Activated CD4-positive, alpha-beta T cell treated with anti-CD3 and anti-CD28 coated beads for 4 hours (primary cell): ENCODE results near the gene NUFIP2.
"Not testable (repeated sequence)": the region's sequence is repeated elsewhere in the genome, so short reads cannot be mapped to it uniquely, and the experiment has no call there.

Source experiments
- DNase-seq, 2 donors: peaks; one replicate each; pipeline ENCODE4 v3.0.0-alpha.2; 2020

The NUFIP2 gene

DNA sequence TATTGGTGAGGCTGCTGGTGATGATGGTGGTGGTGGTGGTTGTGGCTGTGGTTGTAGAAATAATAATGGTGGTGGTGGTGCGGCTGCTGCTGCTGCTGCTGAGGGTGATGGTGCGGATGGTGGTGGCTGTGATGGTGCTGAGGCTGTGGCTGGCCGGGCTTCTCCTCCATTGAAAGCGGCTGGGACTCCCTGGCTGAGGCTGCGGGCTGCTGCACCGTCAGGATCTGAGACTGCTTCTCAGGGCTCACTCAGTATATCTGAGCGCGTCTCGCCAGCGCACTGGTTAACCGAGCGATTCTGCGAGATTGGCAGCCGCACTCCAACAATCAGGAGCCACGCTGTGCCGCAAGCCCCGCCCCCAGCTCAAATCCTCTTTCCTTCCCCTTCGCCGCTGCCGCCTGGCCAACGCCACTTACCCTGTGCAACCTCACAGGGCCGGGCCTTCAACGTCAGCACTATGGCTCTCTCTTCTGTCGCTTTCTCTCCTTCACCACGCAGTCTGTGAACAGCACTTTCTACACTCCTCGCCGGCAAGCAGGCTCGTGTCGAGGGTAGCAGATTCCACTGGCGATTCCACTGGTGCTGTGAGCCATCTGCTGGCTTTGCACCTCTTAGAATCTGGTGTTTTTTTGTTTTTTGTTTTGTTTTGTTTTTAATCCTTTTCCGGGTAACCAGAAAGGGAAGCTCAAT lies at the start of gene NUFIP2:
Gene NUFIP2 (minus strand): TSS at position 259 of the 690 bp plus-strand sequence. CDS start 89 bp downstream, at position 170.
- DNase-seq: peak; percentile 97 to 98

DNA sequence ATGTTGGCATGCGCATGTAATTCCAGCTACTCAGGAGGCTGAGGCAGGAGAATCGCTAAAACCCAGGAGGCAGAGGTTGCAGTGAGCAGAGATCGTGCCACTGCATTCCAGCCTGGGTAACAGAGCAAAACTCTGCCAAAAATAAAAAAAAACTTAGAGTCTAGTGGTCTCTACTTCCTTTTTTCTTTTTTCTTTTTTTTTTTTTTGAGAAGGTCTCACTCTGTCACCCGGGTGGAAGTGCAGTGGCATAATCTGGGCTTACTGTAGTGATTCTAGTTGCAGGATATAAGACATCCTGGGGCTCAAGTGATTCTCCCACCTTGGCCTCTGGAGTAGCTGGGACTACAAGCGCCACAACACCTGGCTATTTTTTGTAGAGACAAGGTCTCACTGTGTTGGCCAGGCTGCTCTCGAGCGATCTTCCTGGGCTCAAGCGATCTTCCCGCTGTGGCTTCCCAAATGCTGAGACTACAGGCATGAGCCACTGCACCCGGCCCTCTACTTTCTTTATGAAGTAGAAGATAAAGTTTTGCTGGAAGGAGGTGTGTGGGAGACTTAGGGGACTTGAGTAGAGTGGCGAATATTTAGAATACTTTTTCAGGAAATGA lies 48.3 kb upstream of the NUFIP2 start:
- no peak for DNase-seq

DNA sequence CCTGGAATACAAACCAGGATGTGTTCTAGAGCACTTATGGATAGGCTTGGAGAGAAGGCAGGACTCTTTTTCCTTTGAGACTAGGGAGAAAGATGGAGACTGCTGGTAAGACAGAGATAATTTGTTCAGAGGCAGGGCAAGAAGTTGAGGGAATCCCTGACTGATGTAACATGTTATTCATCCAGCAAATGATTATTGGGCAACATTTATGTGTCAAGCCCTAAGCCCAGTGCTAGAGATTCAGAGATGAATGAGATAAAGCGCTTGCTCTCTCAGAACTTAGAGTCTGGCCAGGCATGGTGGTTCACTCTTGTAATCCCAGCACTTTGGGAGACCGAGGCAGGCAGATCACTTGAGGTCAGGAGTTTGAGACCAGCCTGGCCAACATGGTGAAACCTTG lies 47.8 kb upstream of the NUFIP2 start:
- no peak for DNase-seq

GRCh38 chr17:29339016-29339415 lies 45.1 kb upstream of the NUFIP2 start:
- not testable (repeated sequence) for DNase-seq

- DNase-seq: no peak
These were observed 37.7 kb upstream of the NUFIP2 start for GRCh38 chr17:29331708-29332085.

DNA sequence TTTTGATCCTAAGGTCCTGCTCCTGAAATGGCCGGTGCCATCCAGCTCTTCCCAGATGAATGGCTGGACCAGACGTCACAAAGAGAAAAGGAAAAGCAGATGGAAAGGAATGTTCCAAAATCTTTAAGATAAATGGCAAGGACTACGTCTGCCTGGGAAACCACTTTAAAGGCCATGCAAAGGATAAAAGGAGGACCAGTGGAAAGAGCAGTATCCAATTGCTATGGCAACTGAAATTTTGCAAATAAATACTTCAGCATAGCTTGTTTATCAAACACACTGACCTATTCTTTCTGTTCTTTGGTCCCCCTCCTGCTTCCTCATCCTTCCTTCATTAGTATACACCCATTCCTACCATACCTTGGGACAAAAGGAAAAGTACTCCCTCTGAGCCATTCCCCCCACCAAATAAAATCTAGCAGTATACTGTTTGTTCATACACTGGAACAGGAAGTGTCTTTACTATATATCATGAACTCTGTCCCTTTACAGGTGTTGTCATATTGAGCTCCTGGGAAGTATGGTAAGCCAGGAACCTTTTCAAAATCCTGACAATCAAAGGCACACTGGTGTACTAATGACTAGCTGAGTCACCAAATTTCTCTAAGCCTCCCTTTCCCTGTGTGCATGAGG lies 37.2 kb upstream of the NUFIP2 start:
- DNase-seq: no peak

DNA sequence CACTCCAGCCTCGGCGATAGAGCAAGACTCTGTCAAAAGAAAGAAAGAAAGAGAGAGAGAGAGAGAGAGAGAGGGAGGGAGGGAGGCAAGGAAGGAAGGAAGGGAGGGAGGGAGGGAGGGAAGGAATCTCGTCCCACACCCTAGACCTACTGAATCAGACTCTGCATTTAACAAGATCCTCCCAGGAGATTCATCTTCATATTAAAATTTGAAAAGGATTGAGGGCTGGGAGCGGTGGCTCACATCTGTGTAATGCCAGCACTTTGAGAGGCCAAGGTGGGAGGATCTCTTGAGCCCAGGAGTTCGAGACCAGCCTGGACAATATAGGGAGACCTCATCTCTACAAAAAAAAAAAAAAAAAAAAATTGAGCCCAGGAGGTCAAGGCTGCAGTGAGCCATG lies 33.5 kb upstream of the NUFIP2 start:
- DNase-seq: no peak

DNA sequence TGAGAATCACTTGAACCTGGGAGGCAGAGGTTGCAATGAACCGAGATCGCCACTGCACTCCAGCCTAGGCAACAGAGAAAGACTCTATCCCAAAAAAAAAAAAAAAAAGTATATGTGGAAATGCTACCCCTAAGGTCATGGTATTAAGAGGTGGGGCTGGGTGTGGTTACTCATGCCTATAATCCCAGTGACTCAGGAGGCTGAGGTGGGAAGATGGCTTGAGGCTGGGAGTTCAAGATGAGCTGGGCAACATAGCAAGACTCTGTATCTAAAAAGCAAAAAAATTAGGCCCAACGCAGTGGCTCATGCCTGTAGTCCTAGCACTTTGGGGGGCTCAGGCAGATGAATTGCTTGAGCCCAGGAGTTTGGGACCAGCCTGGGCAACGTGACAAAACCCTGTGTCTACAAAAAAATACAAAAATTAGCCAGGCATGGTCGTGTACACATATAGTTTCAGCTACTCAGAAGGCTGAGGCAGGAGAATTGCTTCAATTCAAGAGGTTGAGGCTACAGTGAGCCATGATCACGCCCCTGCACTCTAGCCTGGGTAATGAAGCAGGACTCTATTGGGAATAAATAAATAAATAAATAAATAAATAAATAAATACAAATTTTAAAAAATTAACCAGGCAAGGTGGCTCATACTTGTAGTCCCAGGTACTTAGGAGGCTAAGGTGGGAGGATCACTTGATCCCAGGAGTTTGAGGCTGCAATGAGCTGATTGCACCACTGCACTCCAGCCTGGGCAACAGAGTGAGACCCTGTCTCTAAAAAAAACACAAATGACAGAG lies 32.3 kb upstream of the NUFIP2 start:
- no peak for DNase-seq

- DNase-seq: no peak
These were observed 28.4 kb upstream of the NUFIP2 start for GRCh38 chr17:29322363-29322762.

DNA sequence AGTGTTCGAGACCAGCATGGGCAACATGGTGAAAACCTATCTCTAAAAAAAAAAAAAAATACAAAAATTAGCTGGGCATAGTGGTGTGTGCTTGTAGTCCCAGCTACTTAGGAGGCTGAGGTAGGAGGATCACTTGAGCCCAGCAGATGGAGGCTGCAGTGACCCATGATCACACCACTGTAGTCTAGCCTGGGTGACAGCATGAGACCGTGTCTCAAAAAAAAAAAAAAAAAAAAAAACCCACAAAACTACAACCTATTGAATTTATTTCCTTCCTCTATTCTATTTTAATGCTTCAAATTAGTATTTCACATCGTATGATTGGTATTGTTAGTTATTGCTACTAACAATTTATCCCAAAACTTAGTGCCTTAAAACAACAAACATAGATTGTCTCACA lies 9.4 kb upstream of the NUFIP2 start:
- DNase-seq: no peak

DNA sequence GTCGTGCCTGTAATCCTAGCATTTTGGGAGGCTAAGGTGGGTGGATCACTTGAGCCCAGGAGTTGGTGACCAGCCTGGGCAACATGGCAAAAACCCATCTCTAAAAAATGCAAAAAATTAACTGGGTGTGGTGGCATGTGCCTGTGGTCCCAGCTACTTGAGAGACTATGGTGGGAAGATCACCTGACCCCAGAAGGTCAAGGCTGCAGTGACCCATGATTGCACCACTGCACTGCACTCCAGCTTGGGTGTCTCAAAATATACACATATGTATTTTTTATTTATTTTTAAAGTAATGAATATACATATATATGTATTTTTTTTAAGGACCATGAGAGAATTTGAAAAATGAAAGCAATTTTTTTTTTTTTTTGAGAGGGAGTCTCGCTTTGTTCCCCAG lies 5.1 kb upstream of the NUFIP2 start:
- DNase-seq: no peak

DNA sequence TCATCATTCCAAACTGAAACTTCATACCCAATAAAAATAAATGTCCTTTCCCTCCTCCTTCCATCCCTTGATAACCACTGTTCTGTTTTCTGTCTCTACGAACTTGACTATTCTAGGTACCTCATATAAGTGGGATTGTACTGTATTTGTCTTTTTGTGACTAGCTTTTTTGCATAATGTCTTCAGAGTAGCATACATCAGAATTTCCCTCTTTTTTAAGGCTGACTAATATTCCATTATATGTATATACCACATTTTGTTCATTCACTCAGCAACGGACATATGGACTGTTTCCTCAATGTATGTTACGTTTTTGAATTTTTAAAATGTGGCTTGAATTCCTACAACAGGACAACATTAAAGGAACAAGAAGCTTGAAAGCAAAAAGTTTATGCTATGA lies 1.5 kb upstream of the NUFIP2 start:
- no peak for DNase-seq

DNA sequence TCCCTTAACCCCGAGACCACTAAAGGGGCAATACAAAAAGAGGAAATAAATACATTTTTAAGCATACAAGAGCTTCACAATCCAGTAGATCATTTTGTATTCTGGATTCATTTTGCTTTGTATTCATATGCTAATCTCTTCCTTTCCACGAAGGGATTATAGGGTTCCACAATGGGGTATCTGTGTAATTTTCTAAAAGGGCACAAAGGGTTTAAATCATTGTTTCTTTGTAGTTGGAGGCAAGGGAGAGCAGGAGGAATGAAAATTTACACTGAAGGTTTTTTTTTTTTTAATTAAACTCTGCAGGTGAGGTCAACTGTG lies 592 bp upstream of the NUFIP2 start:
- DNase-seq: no peak

DNA sequence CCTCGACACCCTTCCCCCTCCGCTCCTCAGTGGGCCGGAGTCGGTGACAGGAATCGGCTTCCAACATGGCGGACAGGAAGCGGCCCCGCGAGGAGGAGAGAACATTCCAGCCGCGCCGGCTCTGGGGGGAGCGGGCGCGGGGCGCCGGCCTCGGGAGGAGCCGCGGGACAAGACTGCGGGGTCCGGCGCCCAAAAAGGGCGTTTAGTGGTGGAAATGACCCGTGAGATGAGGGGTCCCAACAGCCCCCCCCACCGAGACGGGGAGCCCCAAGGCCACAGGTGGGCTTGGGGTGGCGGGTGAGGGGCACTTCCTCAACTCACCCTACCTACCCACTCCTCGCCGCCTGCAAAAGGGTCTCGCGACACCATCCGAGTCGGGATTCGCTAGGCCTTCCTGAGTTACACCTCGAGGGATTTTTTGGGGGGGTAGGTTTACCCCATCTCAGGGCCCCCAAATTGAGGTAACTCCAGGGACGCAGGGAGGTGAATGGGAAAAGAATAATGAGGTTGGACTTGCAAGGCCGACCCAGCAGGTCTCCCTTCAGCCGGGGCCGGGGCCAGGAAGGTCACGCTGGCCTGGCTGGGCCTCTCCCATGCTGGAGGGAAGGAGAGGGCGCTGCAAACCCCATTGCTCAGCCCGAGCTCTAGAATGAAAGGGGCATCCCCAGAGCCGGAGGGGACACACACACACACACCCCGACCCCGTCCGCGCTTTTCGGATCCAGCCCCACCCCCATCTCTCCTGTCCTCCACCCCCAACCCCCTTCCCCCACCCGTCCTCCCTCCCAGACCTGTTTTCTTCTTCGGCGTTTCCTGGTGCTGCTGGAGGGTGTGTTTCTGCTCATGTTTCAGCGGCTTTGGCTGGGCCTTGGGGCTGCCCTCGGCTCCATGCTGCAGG lies 707 bp downstream of the NUFIP2 start:
- peak; percentile 57 to 65 for DNase-seq

- DNase-seq: peak; percentile 51 to 65
These were observed 1.6 kb downstream of the NUFIP2 start for GRCh38 chr17:29292071-29292991.

- DNase-seq: peak in 1 of 2 donors; percentile 34
These were observed 2.7 kb downstream of the NUFIP2 start for GRCh38 chr17:29291163-29291752.

- no peak for DNase-seq
These were observed 4.1 kb downstream of the NUFIP2 start for GRCh38 chr17:29289852-29290251.

DNA sequence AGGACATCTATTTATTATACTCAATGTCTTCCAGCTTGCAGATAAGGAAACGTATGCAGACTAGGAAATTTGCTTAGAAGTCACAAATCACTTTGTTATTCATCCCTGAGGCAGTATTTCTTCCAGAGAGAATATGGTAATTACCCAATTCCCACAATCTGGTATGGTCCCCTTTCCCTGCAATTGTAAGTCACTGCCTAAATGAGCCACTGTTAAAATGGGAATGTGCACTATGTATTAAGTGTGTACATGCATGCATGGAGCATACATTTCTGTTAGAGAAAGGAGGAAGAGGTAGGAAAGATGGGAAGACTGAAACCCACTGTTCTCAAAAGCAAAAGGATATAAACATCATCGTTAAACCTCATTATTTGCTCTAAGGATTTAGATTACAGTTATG lies 10.0 kb downstream of the NUFIP2 start:
- no peak for DNase-seq

DNA sequence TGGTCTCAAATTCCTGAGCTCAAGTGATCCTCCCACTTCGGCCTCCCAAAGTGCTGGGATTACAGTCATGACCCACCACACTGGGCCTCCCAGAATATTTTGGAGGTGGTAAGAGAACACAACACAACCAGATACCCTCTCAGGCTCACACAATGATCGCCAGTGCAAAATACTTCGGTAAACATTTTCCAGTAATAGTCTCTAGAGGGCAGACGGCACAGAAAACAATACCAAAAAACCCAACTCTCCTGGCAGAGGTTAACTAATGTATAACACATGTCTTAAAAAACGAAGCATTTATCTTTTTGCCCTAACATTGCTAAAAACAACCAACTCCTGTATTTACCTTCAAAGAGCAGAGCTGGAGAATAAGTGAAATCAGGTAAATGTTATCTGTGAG lies 10.5 kb downstream of the NUFIP2 start:
- no peak for DNase-seq

DNA sequence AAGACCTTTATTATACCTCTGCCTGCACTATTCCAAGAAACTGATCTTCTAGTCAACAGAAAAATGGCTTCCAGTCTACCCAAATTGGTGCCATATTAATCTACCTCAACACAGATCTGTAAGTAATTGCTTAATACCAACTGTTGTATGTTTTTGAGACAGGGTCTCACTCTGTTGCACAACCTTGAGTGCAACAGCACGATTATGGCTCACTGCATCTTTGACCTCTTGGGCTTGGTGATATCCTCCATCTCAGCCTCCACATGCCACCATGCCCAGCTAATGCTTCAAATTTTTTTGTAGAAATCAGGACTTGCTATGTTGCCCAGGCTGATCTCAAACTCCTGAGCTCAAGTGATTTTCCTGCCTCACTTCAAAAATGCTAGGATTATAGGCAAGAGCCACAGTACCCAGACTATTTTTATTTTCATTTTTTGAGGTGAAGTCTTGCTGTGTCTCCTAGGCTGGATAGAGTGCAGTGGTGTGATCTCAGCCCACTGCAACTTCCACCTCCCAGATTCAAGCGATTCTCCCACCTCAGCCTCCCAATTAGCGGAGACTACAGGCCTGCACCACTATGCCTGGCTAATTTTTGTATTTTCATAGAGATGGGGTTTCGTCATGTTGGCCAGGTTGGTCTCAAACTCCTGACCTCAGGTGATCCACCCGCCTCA lies 14.4 kb downstream of the NUFIP2 start:
- no peak for DNase-seq

DNA sequence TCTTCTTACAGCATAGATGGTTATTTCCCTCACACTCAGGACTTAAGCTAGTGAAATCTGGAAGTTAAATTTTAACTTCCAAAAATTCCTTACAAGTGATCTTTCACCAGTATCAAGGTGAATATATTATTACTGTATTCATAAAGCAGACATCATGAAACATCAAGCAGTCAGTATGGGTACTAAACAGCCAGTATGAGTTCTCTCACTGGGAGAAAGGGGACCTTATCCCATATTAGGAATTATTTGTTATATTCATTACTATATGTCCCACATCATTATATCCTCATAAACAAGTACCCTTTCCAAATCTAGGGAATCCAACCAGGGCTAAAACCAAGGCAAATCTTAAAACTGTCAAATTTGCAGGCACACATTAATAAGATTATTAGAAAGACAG lies 15.3 kb downstream of the NUFIP2 start:
- no peak for DNase-seq
